GM10248 (cell line): ENCODE data around the gene ZNF304.

ENCODE experiments used
- CTCF ChIA-PET: fragments of 300-600 bp; sonication (Branson Sonifier 250); formaldehyde crosslinking; extraction: SDS; loops from one replicate; lab custom pipeline; 2021; ENCODE audit warnings: antibody characterized with exemption; lab: Yijun Ruan, JAX
- POLR2A ChIA-PET: fragments of 350-650 bp; sonication (Branson Sonifier 250); formaldehyde crosslinking; extraction: SDS; loops from one replicate; lab custom pipeline; 2020; ENCODE audit warnings: antibody characterized with exemption; lab: Yijun Ruan, JAX
- DNase-seq: peaks from one replicate; pipeline ENCODE4 v3.0.0; 2012; ENCODE audit errors: extremely low spot score
- TF ChIP-seq, protein P1 (sequence below): IDR thresholded peaks from 2 replicates; pipeline ENCODE4 v1.5.1; 2012; ENCODE audit warnings: mild to moderate bottlenecking, low read depth; ENCODE audit errors: extremely low read depth, missing control alignments, control extremely low read depth

ZNF304 gene

DNA sequence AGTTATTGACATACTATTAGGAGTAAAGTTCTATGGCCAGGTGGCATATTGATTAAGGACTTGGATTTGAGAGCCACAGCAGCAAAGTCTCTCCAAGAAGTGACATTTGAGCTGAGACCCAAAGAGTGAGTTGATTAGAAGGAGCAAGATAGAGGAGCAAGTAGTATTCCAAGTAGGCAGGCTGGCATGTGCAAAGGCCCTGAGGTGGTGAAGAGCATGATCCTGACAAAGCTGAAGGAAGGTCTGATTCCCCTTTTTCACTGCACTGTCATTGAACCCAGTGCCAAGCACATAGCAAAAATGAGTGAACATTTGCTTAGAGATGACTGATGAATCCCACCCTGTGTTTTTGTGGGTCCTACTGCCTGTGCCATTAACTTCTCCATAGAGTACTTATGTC is 26.1 kb upstream of the ZNF304 start:
- POLR2A ChIA-PET = no interaction called here
- CTCF ChIA-PET = interaction anchor here (1.8 kb wide), 1 partner anchor 10 kb away, joined by 6 read pairs; no protein-coding TSS in a partner anchor
- TF ChIP-seq, protein P1, sequence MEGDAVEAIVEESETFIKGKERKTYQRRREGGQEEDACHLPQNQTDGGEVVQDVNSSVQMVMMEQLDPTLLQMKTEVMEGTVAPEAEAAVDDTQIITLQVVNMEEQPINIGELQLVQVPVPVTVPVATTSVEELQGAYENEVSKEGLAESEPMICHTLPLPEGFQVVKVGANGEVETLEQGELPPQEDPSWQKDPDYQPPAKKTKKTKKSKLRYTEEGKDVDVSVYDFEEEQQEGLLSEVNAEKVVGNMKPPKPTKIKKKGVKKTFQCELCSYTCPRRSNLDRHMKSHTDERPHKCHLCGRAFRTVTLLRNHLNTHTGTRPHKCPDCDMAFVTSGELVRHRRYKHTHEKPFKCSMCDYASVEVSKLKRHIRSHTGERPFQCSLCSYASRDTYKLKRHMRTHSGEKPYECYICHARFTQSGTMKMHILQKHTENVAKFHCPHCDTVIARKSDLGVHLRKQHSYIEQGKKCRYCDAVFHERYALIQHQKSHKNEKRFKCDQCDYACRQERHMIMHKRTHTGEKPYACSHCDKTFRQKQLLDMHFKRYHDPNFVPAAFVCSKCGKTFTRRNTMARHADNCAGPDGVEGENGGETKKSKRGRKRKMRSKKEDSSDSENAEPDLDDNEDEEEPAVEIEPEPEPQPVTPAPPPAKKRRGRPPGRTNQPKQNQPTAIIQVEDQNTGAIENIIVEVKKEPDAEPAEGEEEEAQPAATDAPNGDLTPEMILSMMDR = no peak
- no peak for DNase-seq

DNA sequence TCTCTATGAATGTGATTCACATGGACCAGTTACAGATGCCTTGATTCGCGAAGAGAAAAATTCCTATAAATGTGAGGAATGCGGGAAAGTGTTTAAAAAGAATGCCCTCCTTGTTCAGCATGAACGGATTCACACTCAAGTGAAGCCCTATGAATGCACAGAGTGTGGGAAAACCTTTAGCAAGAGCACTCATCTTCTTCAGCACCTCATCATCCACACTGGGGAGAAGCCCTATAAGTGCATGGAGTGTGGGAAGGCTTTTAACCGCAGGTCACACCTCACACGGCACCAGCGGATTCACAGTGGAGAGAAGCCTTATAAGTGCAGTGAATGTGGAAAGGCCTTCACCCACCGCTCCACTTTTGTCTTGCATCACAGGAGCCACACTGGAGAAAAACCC is 23.1 kb upstream of the ZNF304 start:
- TF ChIP-seq, protein P1 = no peak
- POLR2A ChIA-PET = no interaction called here
- no peak for DNase-seq
- CTCF ChIA-PET = no interaction called here

DNA sequence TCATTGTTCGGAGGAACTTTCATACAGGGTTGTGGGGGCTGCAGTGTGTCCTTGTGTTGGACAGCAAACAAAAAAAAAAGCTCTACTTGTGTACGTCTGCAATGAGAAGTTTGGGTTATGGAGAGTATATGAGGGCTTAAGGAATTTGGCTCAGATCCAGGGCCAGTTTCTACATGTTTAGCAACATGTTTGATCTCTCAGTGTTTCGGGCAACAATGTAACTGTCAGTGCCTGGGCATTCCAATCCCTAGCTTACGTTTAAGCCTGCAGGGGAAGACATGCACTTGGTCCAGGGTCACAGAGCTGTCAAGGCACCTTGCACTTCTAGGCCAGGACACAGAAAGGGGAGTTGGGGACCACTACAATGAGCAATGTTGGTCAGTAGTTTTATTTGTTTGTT is 16.9 kb upstream of the ZNF304 start:
- ChIA-PET POLR2A (no interaction called here), CTCF (interaction anchor here (0.8 to 1.7 kb wide), 2 partner anchors 10 to 23 kb away, joined by 3 to 4 read pairs; no protein-coding TSS in a partner anchor)
- no peak for DNase-seq

DNA sequence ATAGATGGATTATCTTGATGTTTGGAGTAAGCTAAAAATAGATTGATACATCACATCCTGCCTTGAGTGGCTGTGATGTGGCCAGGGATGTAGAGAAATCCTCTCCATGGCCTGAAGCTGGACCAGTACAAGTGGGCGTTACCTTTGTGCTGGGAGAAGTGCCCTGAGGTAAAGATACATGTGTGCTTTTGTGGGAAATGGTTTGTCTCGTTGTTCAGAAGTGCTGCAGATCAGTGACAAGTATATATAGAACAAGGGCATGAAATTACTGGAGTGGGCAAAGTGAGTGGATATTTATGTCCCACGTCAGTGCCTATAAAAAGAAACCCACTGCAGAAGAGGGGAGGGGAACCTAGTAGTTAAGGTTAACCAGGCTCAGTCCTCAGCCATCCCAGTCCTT is 12.2 kb upstream of the ZNF304 start:
- TF ChIP-seq, protein P1 = no peak
- POLR2A ChIA-PET = no interaction called here
- CTCF ChIA-PET = interaction anchor here (2.1 kb wide), 1 partner anchor 12 kb away, joined by 5 read pairs; the partner anchor contains the start of gene ZNF304
- no peak for DNase-seq

More for the DNA sequence above, 16.9 kb upstream of the ZNF304 start:
- TF ChIP-seq, protein P1 = no peak

DNA sequence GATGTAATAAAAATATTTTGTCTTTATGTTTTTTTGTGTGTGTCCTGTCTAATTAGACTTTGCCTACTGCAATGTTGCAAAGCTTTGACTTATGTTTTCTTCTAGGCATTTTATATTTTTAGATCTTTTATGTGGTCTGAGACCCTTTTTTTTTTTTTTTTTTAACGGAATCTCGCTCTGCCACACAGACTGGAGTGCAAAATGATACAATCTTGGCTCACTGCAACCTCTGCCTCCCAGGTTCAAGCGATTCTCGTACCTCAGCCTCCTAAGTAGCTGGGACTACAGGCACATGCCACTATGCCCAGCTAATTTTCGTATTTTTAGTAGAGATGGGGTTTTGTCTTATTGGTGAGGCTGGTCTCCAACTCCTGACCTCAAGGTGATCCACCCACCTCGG is 8.5 kb upstream of the ZNF304 start:
- TF ChIP-seq, protein P1 = no peak
- ChIA-PET CTCF (interaction anchor here (1.5 to 1.6 kb wide), 2 partner anchors 10 to 21 kb away, joined by 3 to 4 read pairs; no protein-coding TSS in a partner anchor), POLR2A (no interaction called here)
- no peak for DNase-seq

DNA sequence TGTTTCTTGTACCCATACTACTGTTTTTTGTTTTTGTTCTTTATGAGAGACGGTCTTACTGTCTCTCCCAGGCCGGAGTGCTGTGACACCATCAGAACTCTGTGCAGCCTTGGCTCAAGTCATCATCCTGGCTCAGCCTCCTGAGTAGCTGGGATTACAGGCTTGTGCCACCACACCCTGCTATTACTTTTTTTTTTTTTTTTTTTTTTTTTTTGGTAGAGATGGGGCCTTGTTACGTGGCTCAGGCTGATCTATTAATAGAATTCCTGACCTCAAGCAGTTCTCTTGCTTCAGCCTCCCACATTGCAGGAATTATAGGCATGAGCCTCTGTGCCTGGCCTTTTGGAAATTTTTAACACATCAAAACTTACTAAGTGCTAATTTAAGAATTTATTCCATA is 2.9 kb upstream of the ZNF304 start:
- DNase-seq = no peak
- ChIA-PET POLR2A (no interaction called here), CTCF (no interaction called here)
- TF ChIP-seq, protein P1 = no peak
